Upper lobe of right lung (tissue), 1 donor: ENCODE results near the gene MEGF10. TPM values are rescaled to one million over a fixed set of nuclear protein-coding genes. Genes with fewer than 3 reads are reported as not detected.

Source experiments
- ATAC-seq: fragments of 200-7000 bp; cut with Tn5 transposase; one replicate; pipeline ENCODE4 v1.9.1; 2020; ENCODE audit warnings: mild to moderate bottlenecking, moderate library complexity
- DNase-seq: peaks from one replicate; pipeline ENCODE4 v3.0.0-alpha.2; 2020
- H3K27ac ChIP-seq: fragments of 200-600 bp; one replicate; pipeline ENCODE4 v1.8.0; 2022
- H3K27me3 ChIP-seq: fragments of 200-600 bp; one replicate; pipeline ENCODE4 v1.8.0; 2022; ENCODE audit warnings: mild to moderate bottlenecking
- H3K36me3 ChIP-seq: fragments of 200-600 bp; one replicate; pipeline ENCODE4 v1.8.0; 2022
- H3K4me1 ChIP-seq: fragments of 200-600 bp; one replicate; pipeline ENCODE4 v1.8.0; 2022
- H3K4me3 ChIP-seq: fragments of 200-600 bp; one replicate; pipeline ENCODE4 v1.8.0; 2022; ENCODE audit warnings: mild to moderate bottlenecking
- H3K9me3 ChIP-seq: fragments of 200-600 bp; one replicate; pipeline ENCODE4 v1.8.0; 2022
- CTCF ChIP-seq: fragments of 200-600 bp; IDR thresholded peaks from one replicate; pipeline ENCODE4 v1.8.0; 2022; ENCODE audit warnings: antibody characterized with exemption
- intact Hi-C: fragments of 100-400 bp; cut with DNase I; formaldehyde crosslinking; loops from one replicate; pipeline ENCODE4 v1.11.0; 2022
- total RNA-seq: library from RNA; stranded (reverse); fragmentation: NEBNext Ultra II Directional; extraction: Animal tissue kit (Norgen Biotek cat#: 25700); gene quantifications from one replicate; pipeline ENCODE4 v1.2.1, GENCODE V29; 2021
- donor health status: DM: no; HTN: yes; CAD: no; lungs with severe emphysema.

MEGF10 gene
- total RNA-seq, 1 donor from 2014 or later = 0.26 TPM

GRCh38 chr5:127419683-127420257 lies 129.2 kb downstream of the MEGF10 start:
- Histone ChIP-seq H3K4me3 (no peak overlapping the region), H3K4me1 (no peaks in the 10 kb centered on the region), H3K36me3 (no peaks in the 10 kb centered on the region), H3K27ac (no peak overlapping the region), H3K9me3 (no peaks in the 10 kb centered on the region), H3K27me3 (no peaks in the 10 kb centered on the region)
- ATAC-seq (no peak), DNase-seq (no peak)
- intact Hi-C loops = no loop called here
- TF ChIP-seq CTCF = no peak

GRCh38 chr5:127420758-127421157 lies 130.2 kb downstream of the MEGF10 start:
- no peaks in the 10 kb centered on the region for H3K4me1 ChIP-seq
- no peak overlapping the region for H3K4me3 ChIP-seq
- no peak for ATAC-seq
- no peaks in the 10 kb centered on the region for H3K27me3 ChIP-seq
- no peak overlapping the region for H3K27ac ChIP-seq
- TF ChIP-seq CTCF = no peak
- DNase-seq = no peak
- H3K36me3 ChIP-seq = no peaks in the 10 kb centered on the region
- no peaks in the 10 kb centered on the region for H3K9me3 ChIP-seq
- intact Hi-C loops = no loop called here

- H3K9me3 ChIP-seq = no peaks in the 10 kb centered on the region
- no peaks in the 10 kb centered on the region for H3K27me3 ChIP-seq
- intact Hi-C loops = no loop called here
- no peak for TF ChIP-seq CTCF
- H3K36me3 ChIP-seq = no peaks in the 10 kb centered on the region
- H3K4me1 ChIP-seq = no peaks in the 10 kb centered on the region
- H3K4me3 ChIP-seq = no peak overlapping the region
- ATAC-seq (no peak), DNase-seq (no peak)
- H3K27ac ChIP-seq = no peak overlapping the region
Observed at GRCh38 chr5:127421471-127421870, 130.9 kb downstream of the MEGF10 start.

- Histone ChIP-seq H3K27ac (no peak overlapping the region), H3K4me3 (no peak overlapping the region), H3K27me3 (no peaks in the 10 kb centered on the region), H3K4me1 (no peaks in the 10 kb centered on the region), H3K36me3 (no peaks in the 10 kb centered on the region), H3K9me3 (no peaks in the 10 kb centered on the region)
- TF ChIP-seq CTCF = no peak
- intact Hi-C loops = no loop called here
- DNase-seq = no peak
- ATAC-seq = no peak
Observed at GRCh38 chr5:127423173-127423798, 132.7 kb downstream of the MEGF10 start.

GRCh38 chr5:127425037-127425436 lies 134.4 kb downstream of the MEGF10 start:
- TF ChIP-seq CTCF = no peak
- Histone ChIP-seq H3K27ac (no peak overlapping the region), H3K36me3 (no peaks in the 10 kb centered on the region), H3K9me3 (no peaks in the 10 kb centered on the region), H3K27me3 (no peaks in the 10 kb centered on the region), H3K4me3 (no peak overlapping the region), H3K4me1 (no peaks in the 10 kb centered on the region)
- ATAC-seq (no peak), DNase-seq (no peak)
- intact Hi-C loops = no loop called here
